Osteoblast (primary cell): ENCODE results near the gene LRMDA. TPM values are rescaled to one million over a fixed set of nuclear protein-coding genes. Genes with fewer than 3 reads are reported as not detected.

Experiments used
- DNase-seq: peaks from one replicate; pipeline ENCODE4 v3.0.0; 2011; ENCODE audit warnings: low spot score, mixed read lengths; ENCODE audit not compliant: insufficient read length; ENCODE audit errors: missing footprints
- H2AFZ ChIP-seq: 2 replicates; pipeline ENCODE4 v1.6.0; 2011; ENCODE audit warnings: mild to moderate bottlenecking, low read length
- H3K27ac ChIP-seq: 2 replicates; pipeline ENCODE4 v1.5.1; 2011; ENCODE audit warnings: mild to moderate bottlenecking, low read depth, low read length, moderate library complexity
- H3K27me3 ChIP-seq: 2 replicates; pipeline ENCODE4 v1.6.0; 2012; ENCODE audit warnings: mild to moderate bottlenecking, control low read depth, inconsistent platforms, low read length, moderate library complexity; ENCODE audit not compliant: insufficient read depth
- H3K36me3 ChIP-seq: 2 replicates; pipeline ENCODE4 v1.5.1; 2011; ENCODE audit warnings: mild to moderate bottlenecking, low read length, control low read depth, moderate library complexity; ENCODE audit not compliant: insufficient read depth
- H3K4me1 ChIP-seq: 2 replicates; pipeline ENCODE4 v1.5.1; 2011; ENCODE audit warnings: mild to moderate bottlenecking, low read length, control low read depth, moderate library complexity; ENCODE audit not compliant: insufficient read depth
- H3K4me2 ChIP-seq: 2 replicates; pipeline ENCODE4 v1.6.0; 2011; ENCODE audit warnings: mild to moderate bottlenecking, low read length; ENCODE audit not compliant: insufficient read depth
- H3K4me3 ChIP-seq: fragments of 200-600 bp; sonication (generic); 3 replicates; pipeline ENCODE4 v1.5.1; 2012; ENCODE audit warnings: mild to moderate bottlenecking, low read length, inconsistent platforms; ENCODE audit not compliant: insufficient read depth
- H3K79me2 ChIP-seq: 2 replicates; pipeline ENCODE4 v1.6.0; 2012; ENCODE audit warnings: mild to moderate bottlenecking, low read length, control low read depth, inconsistent platforms; ENCODE audit not compliant: insufficient read depth
- H3K9me3 ChIP-seq: 2 replicates; pipeline ENCODE4 v1.5.1; 2011; ENCODE audit warnings: low read depth, low read length, control low read depth
- H4K20me1 ChIP-seq: 2 replicates; pipeline ENCODE4 v1.6.0; 2012; ENCODE audit warnings: mild to moderate bottlenecking, low read length, control low read depth; ENCODE audit not compliant: insufficient read depth
- total RNA-seq: library from RNA; depleted of rRNA; stranded (reverse); fragments of >200 nt; gene quantifications from 2 replicates; pipeline ENCODE4 v1.2.3, GENCODE V29; 2012
- TF ChIP-seq, protein P1 (sequence below): IDR thresholded peaks from 2 replicates; pipeline ENCODE4 v1.5.1; 2011; ENCODE audit warnings: mild to moderate bottlenecking, low read depth, low read length, moderate library complexity; ENCODE audit errors: extremely low read depth

Gene LRMDA
- total RNA-seq, 1 donor = 18.5 TPM

DNA sequence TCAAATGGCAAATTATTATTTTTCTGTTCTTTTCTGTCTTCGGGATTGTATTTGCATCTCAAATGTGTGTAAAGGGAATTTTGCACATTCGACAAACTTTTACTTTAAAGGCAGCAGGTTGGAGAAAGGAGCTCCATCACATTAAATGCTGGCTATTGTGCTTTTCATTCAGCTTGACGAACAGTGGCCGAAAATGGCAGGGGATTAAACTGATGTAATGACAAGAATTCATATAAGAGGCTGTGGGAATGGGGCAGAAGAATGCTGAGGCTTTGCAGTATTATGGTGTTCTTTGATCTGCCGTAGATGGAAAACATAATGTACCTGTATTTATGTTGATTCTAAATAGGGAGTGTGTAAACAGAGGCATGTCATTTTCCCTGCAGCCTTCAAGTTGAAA is 376.0 kb downstream of the LRMDA start:
- H3K9me3 ChIP-seq = no peaks in the 10 kb centered on the region
- H4K20me1 ChIP-seq = peaks cover 3% of the 10 kb centered on the region
- peaks cover 2% of the 10 kb centered on the region for H3K27me3 ChIP-seq
- H2AFZ ChIP-seq = no peak overlapping the region
- TF ChIP-seq, protein P1, sequence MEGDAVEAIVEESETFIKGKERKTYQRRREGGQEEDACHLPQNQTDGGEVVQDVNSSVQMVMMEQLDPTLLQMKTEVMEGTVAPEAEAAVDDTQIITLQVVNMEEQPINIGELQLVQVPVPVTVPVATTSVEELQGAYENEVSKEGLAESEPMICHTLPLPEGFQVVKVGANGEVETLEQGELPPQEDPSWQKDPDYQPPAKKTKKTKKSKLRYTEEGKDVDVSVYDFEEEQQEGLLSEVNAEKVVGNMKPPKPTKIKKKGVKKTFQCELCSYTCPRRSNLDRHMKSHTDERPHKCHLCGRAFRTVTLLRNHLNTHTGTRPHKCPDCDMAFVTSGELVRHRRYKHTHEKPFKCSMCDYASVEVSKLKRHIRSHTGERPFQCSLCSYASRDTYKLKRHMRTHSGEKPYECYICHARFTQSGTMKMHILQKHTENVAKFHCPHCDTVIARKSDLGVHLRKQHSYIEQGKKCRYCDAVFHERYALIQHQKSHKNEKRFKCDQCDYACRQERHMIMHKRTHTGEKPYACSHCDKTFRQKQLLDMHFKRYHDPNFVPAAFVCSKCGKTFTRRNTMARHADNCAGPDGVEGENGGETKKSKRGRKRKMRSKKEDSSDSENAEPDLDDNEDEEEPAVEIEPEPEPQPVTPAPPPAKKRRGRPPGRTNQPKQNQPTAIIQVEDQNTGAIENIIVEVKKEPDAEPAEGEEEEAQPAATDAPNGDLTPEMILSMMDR = no peak
- DNase-seq = no peak
- H3K4me2 ChIP-seq = no peak overlapping the region
- no peak overlapping the region for H3K27ac ChIP-seq
- H3K4me1 ChIP-seq = no peaks in the 10 kb centered on the region
- no peaks in the 10 kb centered on the region for H3K36me3 ChIP-seq
- no peak overlapping the region for H3K4me3 ChIP-seq
- H3K79me2 ChIP-seq = no peaks in the 10 kb centered on the region

DNA sequence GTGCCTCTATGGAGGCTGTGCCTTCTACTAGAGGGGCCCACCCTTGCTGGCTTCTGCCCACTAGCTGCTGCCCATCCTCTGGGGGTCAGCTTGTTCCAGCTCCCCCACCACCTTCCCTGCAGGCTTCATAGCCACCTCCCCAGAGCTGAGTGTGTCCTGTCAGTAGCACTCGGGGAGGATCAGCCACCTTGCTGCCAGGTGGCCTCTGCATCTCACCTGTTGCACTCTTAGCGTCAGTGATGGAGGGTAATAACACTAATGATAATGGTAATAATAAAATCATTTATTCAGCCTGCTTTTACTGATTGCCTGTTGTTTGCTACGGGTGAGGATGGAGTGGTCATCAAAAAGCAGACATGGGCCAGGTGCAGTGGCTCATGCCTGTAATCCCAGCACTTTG is 377.6 kb downstream of the LRMDA start:
- peaks cover 2% of the 10 kb centered on the region for H3K27me3 ChIP-seq
- H3K4me2 ChIP-seq = no peak overlapping the region
- H3K27ac ChIP-seq = no peak overlapping the region
- no peak overlapping the region for H3K4me3 ChIP-seq
- DNase-seq = no peak
- TF ChIP-seq, protein P1 = no peak
- H3K79me2 ChIP-seq = no peaks in the 10 kb centered on the region
- no peaks in the 10 kb centered on the region for H3K9me3 ChIP-seq
- H4K20me1 ChIP-seq = peaks cover 3% of the 10 kb centered on the region
- H2AFZ ChIP-seq = no peak overlapping the region
- no peaks in the 10 kb centered on the region for H3K36me3 ChIP-seq
- H3K4me1 ChIP-seq = no peaks in the 10 kb centered on the region

DNA sequence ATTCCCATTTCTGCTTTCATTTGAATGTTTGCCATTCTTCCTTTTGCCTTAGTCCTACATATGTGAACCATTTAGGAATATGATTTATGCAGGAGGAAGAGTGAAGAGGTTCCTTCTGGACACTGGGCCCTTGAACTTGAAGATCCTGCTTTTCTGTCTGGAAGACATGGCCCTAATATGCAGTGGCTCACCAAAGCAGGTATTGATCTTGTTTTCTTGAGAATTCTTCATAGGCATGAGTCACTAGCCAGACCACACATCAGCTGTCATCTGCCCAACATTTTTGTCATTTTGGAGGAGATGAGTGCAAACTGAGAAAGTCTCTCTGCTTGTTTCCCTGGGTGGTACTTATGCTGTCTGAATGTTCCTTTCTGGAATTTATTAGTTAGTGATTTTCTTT is 382.6 kb downstream of the LRMDA start:
- Histone ChIP-seq H3K9me3 (no peaks in the 10 kb centered on the region), H3K79me2 (no peaks in the 10 kb centered on the region), H3K4me3 (no peak overlapping the region), H3K27me3 (no peaks in the 10 kb centered on the region), H3K36me3 (no peaks in the 10 kb centered on the region), H3K4me2 (no peak overlapping the region), H3K27ac (no peak overlapping the region), H2AFZ (no peak overlapping the region), H3K4me1 (no peaks in the 10 kb centered on the region), H4K20me1 (no peaks in the 10 kb centered on the region)
- DNase-seq = no peak
- TF ChIP-seq, protein P1 = no peak

DNA sequence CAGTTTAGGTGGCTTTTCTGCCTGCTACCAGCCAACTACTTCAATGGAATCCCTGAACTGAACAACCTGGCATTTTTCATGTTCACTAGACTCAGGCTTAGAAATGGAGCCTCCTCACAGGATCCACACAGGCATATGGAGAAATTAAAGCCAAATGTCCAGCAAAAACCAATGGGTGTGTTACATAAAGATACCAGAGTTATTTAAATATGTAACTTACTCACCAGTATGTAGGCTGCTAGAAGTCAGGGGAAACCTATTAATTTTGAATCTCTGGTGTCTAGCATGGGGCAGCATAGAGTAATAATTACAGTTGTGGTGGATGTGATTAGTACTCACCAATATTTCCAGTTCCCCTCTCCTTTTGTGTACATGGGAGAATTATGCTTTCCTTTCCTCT is 383.6 kb downstream of the LRMDA start:
- DNase-seq = no peak
- Histone ChIP-seq H3K4me2 (no peak overlapping the region), H3K9me3 (no peaks in the 10 kb centered on the region), H4K20me1 (no peaks in the 10 kb centered on the region), H3K36me3 (no peaks in the 10 kb centered on the region), H3K4me3 (no peak overlapping the region), H3K79me2 (no peaks in the 10 kb centered on the region), H3K27me3 (no peaks in the 10 kb centered on the region), H2AFZ (no peak overlapping the region), H3K4me1 (no peaks in the 10 kb centered on the region), H3K27ac (no peak overlapping the region)
- TF ChIP-seq, protein P1 = no peak
